ENCODE measurements around the gene EDN1. TPM values are rescaled to one million over a fixed set of nuclear protein-coding genes. Genes with fewer than 3 reads are reported as not detected.

The EDN1 gene
- 2.2 TPM for total RNA-seq
- long read RNA-seq = 0 reads

- peak; percentile 95 for ATAC-seq (ENCODE audit: poor library complexity)
- peak; percentile 85 for DNase-seq
- intact Hi-C loops (cut with DNase I) = loop anchor here (5.0 kb wide), 2 partner anchors 312 to 703 kb away; no protein-coding TSS in a partner anchor
Measured at GRCh38 chr6:12289933-12290820, at the start of gene EDN1. Gene EDN1 (plus strand): TSS chr6:12290361. CDS start chr6:12290630, 269 bp downstream.

- peak; percentile 49 for ATAC-seq (ENCODE audit: poor library complexity)
- intact Hi-C loops (cut with DNase I) = no loop called here
- no peak for DNase-seq
Measured at GRCh38 chr6:12241493-12242175, 48.5 kb upstream of the EDN1 start.

- intact Hi-C loops (cut with DNase I) = no loop called here
- no peak for DNase-seq
- no peak for ATAC-seq (ENCODE audit: poor library complexity)
Measured at GRCh38 chr6:12243169-12243568, 47.0 kb upstream of the EDN1 start.

- no peak for DNase-seq
- no peak for ATAC-seq (ENCODE audit: poor library complexity)
- intact Hi-C loops (cut with DNase I) = no loop called here
Measured at GRCh38 chr6:12245360-12245759, 44.8 kb upstream of the EDN1 start.

GRCh38 chr6:12245763-12246718 is 44.1 kb upstream of the EDN1 start:
- DNase-seq = no peak
- intact Hi-C loops (cut with DNase I) = no loop called here
- ATAC-seq (ENCODE audit: poor library complexity) = no peak

GRCh38 chr6:12246900-12247299 is 43.3 kb upstream of the EDN1 start:
- no peak for DNase-seq
- ATAC-seq (ENCODE audit: poor library complexity) = no peak
- intact Hi-C loops (cut with DNase I) = no loop called here

GRCh38 chr6:12249541-12250382 is 40.4 kb upstream of the EDN1 start:
- intact Hi-C loops (cut with DNase I) = no loop called here
- DNase-seq (no peak), ATAC-seq (ENCODE audit: poor library complexity) (no peak)

- DNase-seq (no peak), ATAC-seq (ENCODE audit: poor library complexity) (no peak)
- intact Hi-C loops (cut with DNase I) = no loop called here
Measured at GRCh38 chr6:12250383-12250770, 39.8 kb upstream of the EDN1 start.

- DNase-seq (no peak), ATAC-seq (ENCODE audit: poor library complexity) (no peak)
- intact Hi-C loops (cut with DNase I) = no loop called here
Measured at GRCh38 chr6:12254210-12254609, 36.0 kb upstream of the EDN1 start.

GRCh38 chr6:12258191-12258590 is 32.0 kb upstream of the EDN1 start:
- no peak for ATAC-seq (ENCODE audit: poor library complexity)
- DNase-seq = no peak
- intact Hi-C loops (cut with DNase I) = no loop called here

- intact Hi-C loops (cut with DNase I) = no loop called here
- DNase-seq (no peak), ATAC-seq (ENCODE audit: poor library complexity) (no peak)
Measured at GRCh38 chr6:12258591-12259075, 31.5 kb upstream of the EDN1 start.

- intact Hi-C loops (cut with DNase I) = no loop called here
- no peak for ATAC-seq (ENCODE audit: poor library complexity)
- DNase-seq = no peak
Measured at GRCh38 chr6:12260458-12261093, 29.6 kb upstream of the EDN1 start.

- DNase-seq = no peak
- ATAC-seq (ENCODE audit: poor library complexity) = no peak
- intact Hi-C loops (cut with DNase I) = no loop called here
Measured at GRCh38 chr6:12261502-12261901, 28.7 kb upstream of the EDN1 start.

GRCh38 chr6:12262236-12263061 is 27.7 kb upstream of the EDN1 start:
- intact Hi-C loops (cut with DNase I) = no loop called here
- no peak for DNase-seq

GRCh38 chr6:12263403-12263802 is 26.8 kb upstream of the EDN1 start:
- intact Hi-C loops (cut with DNase I) = no loop called here
- no peak for DNase-seq
- ATAC-seq (ENCODE audit: poor library complexity) = no peak

More at GRCh38 chr6:12262236-12263061, 27.7 kb upstream of the EDN1 start:
- no peak for ATAC-seq (ENCODE audit: poor library complexity)

- ATAC-seq (ENCODE audit: poor library complexity) (no peak), DNase-seq (no peak)
- intact Hi-C loops (cut with DNase I) = no loop called here
Measured at GRCh38 chr6:12264671-12265070, 25.5 kb upstream of the EDN1 start.

GRCh38 chr6:12265296-12265695 is 24.9 kb upstream of the EDN1 start:
- ATAC-seq (ENCODE audit: poor library complexity) = no peak
- DNase-seq = no peak
- intact Hi-C loops (cut with DNase I) = no loop called here

Data from Right ventricle myocardium superior (tissue), 1 donor.